Activated CD4-positive, alpha-beta T cell treated with anti-CD3 and anti-CD28 coated beads, Interleukin-2, amount 10 ng/mL, durations not matched to agents 24 days and 14 days (primary cell): ENCODE results near the gene MFN1. TPM values are rescaled to one million over a fixed set of nuclear protein-coding genes. Genes with fewer than 3 reads are reported as not detected.

ENCODE experiments used
- DNase-seq: peaks from one replicate; pipeline ENCODE4 v3.0.0; 2022
- H3K27ac Mint-ChIP-seq: one replicate; pipeline ENCODE4 v1.8.0; 2022; ENCODE audit warnings: mild to moderate bottlenecking, mixed read lengths
- H3K27me3 Mint-ChIP-seq: one replicate; pipeline ENCODE4 v1.8.0; 2022; ENCODE audit warnings: mixed read lengths
- H3K36me3 Mint-ChIP-seq: one replicate; pipeline ENCODE4 v1.8.0; 2022; ENCODE audit warnings: low read depth, mild to moderate bottlenecking, mixed read lengths
- H3K4me1 Mint-ChIP-seq: one replicate; pipeline ENCODE4 v1.8.0; 2021; ENCODE audit warnings: mixed read lengths
- H3K4me3 Mint-ChIP-seq: one replicate; pipeline ENCODE4 v1.8.0; 2022; ENCODE audit warnings: mild to moderate bottlenecking, moderate library complexity, mixed read lengths
- H3K9me3 Mint-ChIP-seq: one replicate; pipeline ENCODE4 v1.8.0; 2021; ENCODE audit warnings: mixed read lengths
- intact Hi-C: fragments of 100-400 bp; cut with micrococcal nuclease; formaldehyde crosslinking; loops from one replicate; pipeline ENCODE4 v1.15.1; 2023
- total RNA-seq: library from RNA; stranded (reverse); gene quantifications from 2 replicates; pipeline ENCODE4 v1.2.3, GENCODE V29; 2022

The MFN1 gene
- total RNA-seq, 1 donor from 2014 or later, result 36.2 TPM

- Mint-ChIP-seq H3K27me3 (peaks cover 5% of the 10 kb centered on the region), H3K4me3 (peak within 1 kb of the TSS; percentile 89), H3K36me3 (peaks cover 18% of the 10 kb centered on the region), H3K9me3 (no peaks in the 10 kb centered on the region), H3K4me1 (peaks cover 27% of the 10 kb centered on the region), H3K27ac (peak within 1 kb of the TSS; percentile 93)
- intact Hi-C loops, result loop anchor here (1.0 to 2.0 kb wide), 7 partner anchors 25 to 282 kb away; partner anchors contain the start of genes ACTL6A, GNB4, MFN1 and MRPL47
- DNase-seq, result peak; percentile 95
Measured at GRCh38 chr3:179322286-179323196, 25.0 kb upstream of the MFN1 start, which contains the start of gene ZNF639. Gene ZNF639, plus strand, starts transcription at chr3:179323031. Its CDS starts 5,263 bp downstream, at chr3:179328294.

GRCh38 chr3:179323197-179324110 lies 24.1 kb upstream of the MFN1 start:
- Mint-ChIP-seq H3K4me1 (peaks cover 27% of the 10 kb centered on the region), H3K9me3 (no peaks in the 10 kb centered on the region), H3K27me3 (peaks cover 2% of the 10 kb centered on the region), H3K4me3 (peak overlapping the region; percentile 89), H3K36me3 (peaks cover 21% of the 10 kb centered on the region), H3K27ac (peak overlapping the region; percentile 93)
- intact Hi-C loops, result loop anchor here (1.0 to 2.0 kb wide), 7 partner anchors 24 to 281 kb away; partner anchors contain the start of genes ACTL6A, GNB4, MFN1 and MRPL47
- DNase-seq, result peak; percentile 88

DNA sequence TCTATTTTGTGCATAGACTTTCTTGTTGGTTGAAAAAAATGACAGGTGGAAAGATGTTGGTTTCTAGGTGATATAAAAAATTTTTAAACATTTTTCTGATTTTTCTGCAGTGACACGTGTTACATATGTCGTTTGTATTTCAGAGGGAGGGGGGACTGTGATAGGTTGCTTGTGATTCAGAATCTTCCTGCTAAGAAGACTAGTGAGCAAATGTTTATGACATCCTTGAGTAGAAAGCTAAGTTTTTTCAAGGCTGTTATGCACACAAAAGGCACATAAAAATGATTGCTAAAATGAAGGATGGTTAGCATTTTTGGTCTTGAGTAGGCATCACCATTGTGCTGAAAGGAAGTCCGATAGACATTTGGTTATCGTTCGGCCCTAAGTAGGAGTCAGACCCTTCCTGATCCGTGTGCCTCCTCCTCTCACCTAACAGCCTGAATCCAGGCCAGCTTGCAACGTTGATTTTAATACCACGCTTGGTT lies 23.2 kb upstream of the MFN1 start:
- intact Hi-C loops, result no loop called here
- peak overlapping the region; percentile 93 for H3K27ac Mint-ChIP-seq
- peaks cover 26% of the 10 kb centered on the region for H3K36me3 Mint-ChIP-seq
- H3K4me1 Mint-ChIP-seq, result peaks cover 27% of the 10 kb centered on the region
- no peaks in the 10 kb centered on the region for H3K9me3 Mint-ChIP-seq
- DNase-seq, result peak; percentile 61
- H3K27me3 Mint-ChIP-seq, result peaks cover 2% of the 10 kb centered on the region
- peak overlapping the region; percentile 89 for H3K4me3 Mint-ChIP-seq

DNA sequence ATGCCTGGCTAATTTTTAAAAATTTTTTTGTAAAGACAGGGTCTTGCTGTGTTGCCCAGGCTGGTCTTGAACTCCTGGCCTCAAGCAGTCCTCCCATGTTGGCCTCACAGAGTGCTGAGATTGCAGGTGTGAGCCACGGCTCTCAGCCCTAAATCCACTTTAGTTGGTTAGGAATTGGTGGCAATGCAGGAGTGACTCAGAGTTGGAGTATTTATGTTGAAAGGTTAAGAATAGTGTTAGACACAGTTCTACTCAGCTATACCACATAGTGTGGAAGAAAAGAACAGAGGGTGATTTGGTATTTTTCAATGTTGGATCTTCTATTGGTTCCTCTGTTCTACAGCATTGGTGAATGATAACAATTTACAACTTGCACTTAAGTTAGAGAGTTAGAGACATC lies 17.1 kb upstream of the MFN1 start:
- Mint-ChIP-seq H3K4me3 (no peak overlapping the region), H3K27me3 (no peaks in the 10 kb centered on the region)

GRCh38 chr3:179332240-179332639 lies 15.3 kb upstream of the MFN1 start:
- intact Hi-C loops, result no loop called here
- Mint-ChIP-seq H3K4me1 (no peaks in the 10 kb centered on the region), H3K4me3 (no peak overlapping the region), H3K36me3 (peaks cover 56% of the 10 kb centered on the region), H3K27ac (no peak overlapping the region), H3K27me3 (no peaks in the 10 kb centered on the region), H3K9me3 (no peaks in the 10 kb centered on the region)
- DNase-seq, result no peak

More for the DNA sequence above, 17.1 kb upstream of the MFN1 start:
- intact Hi-C loops, result no loop called here
- H3K4me1 Mint-ChIP-seq, result peaks cover 2% of the 10 kb centered on the region
- H3K36me3 Mint-ChIP-seq, result peaks cover 53% of the 10 kb centered on the region
- DNase-seq, result no peak
- H3K27ac Mint-ChIP-seq, result no peak overlapping the region
- no peaks in the 10 kb centered on the region for H3K9me3 Mint-ChIP-seq

GRCh38 chr3:179333084-179333483 lies 14.4 kb upstream of the MFN1 start:
- Mint-ChIP-seq H3K27ac (no peak overlapping the region), H3K4me3 (no peak overlapping the region), H3K9me3 (no peaks in the 10 kb centered on the region), H3K27me3 (no peaks in the 10 kb centered on the region), H3K36me3 (peaks cover 57% of the 10 kb centered on the region), H3K4me1 (no peaks in the 10 kb centered on the region)
- DNase-seq, result no peak
- intact Hi-C loops, result no loop called here

GRCh38 chr3:179336345-179336929 lies 11.1 kb upstream of the MFN1 start:
- no peak for DNase-seq
- intact Hi-C loops, result no loop called here
- H3K4me1 Mint-ChIP-seq, result no peaks in the 10 kb centered on the region
- H3K9me3 Mint-ChIP-seq, result no peaks in the 10 kb centered on the region
- peaks cover 42% of the 10 kb centered on the region for H3K36me3 Mint-ChIP-seq
- H3K27ac Mint-ChIP-seq, result no peak overlapping the region
- H3K4me3 Mint-ChIP-seq, result no peak overlapping the region
- no peaks in the 10 kb centered on the region for H3K27me3 Mint-ChIP-seq

- Mint-ChIP-seq H3K27ac (peak overlapping the region; percentile 98), H3K36me3 (peaks cover 23% of the 10 kb centered on the region), H3K4me1 (peaks cover 14% of the 10 kb centered on the region), H3K4me3 (peak overlapping the region; percentile 100), H3K9me3 (no peaks in the 10 kb centered on the region), H3K27me3 (no peaks in the 10 kb centered on the region)
- intact Hi-C loops, result loop anchor here (1.0 to 10.0 kb wide), 2 partner anchors 333 to 1256 kb away; partner anchors contain the start of gene TTC14
- DNase-seq, result peak; percentile 64
Measured at GRCh38 chr3:179348325-179349013, 960 bp downstream of the MFN1 start.

DNA sequence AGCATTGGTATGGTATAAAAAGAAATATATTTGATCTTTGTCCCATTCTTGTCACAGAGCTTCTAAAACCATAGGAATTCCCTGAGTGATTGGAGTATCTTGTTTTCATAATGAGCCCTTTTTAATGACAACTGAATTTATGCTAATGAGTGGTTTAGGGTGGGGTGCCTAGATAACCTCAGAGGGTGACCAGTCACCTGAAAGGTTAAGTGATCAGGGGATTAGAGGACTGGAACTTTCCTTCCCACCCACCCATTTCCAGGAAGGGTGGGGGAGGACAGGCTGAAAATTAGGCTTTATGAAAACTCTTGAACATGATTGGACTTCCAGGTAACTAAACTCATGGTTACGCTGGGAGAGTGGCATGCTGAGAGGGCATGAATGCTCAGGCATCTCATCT lies 8.5 kb downstream of the MFN1 start:
- Mint-ChIP-seq H3K4me3 (no peak overlapping the region), H3K27me3 (no peaks in the 10 kb centered on the region), H3K9me3 (no peaks in the 10 kb centered on the region), H3K27ac (no peak overlapping the region), H3K4me1 (peaks cover 10% of the 10 kb centered on the region), H3K36me3 (peaks cover 70% of the 10 kb centered on the region)
- intact Hi-C loops, result no loop called here
- DNase-seq, result peak; percentile 43

DNA sequence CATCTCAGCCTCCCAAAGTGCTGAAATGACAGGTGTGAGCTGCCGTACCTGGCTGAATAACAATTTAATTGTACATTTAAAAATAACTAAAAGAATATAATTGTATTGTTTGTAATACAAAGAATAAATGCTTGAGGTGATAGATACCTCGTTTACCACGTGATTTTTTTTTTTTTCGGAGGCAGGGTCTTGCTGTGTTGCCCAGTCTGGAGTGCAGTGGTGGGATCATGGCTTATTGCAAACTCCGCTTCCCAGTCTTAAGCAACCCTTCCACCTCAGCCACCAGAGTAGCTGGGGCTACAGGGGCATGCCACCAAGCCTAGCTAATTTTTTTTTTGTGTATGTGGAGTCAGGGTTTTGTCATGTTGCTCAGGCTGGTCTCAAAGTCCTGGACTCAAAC lies 15.8 kb downstream of the MFN1 start:
- no peaks in the 10 kb centered on the region for H3K27me3 Mint-ChIP-seq
- peaks cover 49% of the 10 kb centered on the region for H3K36me3 Mint-ChIP-seq
- intact Hi-C loops, result no loop called here
- H3K27ac Mint-ChIP-seq, result no peak overlapping the region
- no peaks in the 10 kb centered on the region for H3K4me1 Mint-ChIP-seq
- no peak for DNase-seq
- H3K4me3 Mint-ChIP-seq, result no peak overlapping the region
- no peaks in the 10 kb centered on the region for H3K9me3 Mint-ChIP-seq

GRCh38 chr3:179369621-179370020 lies 22.1 kb downstream of the MFN1 start:
- intact Hi-C loops, result no loop called here
- Mint-ChIP-seq H3K27me3 (no peaks in the 10 kb centered on the region), H3K9me3 (no peaks in the 10 kb centered on the region), H3K4me1 (no peaks in the 10 kb centered on the region), H3K4me3 (no peak overlapping the region), H3K36me3 (peaks cover 31% of the 10 kb centered on the region), H3K27ac (no peak overlapping the region)
- no peak for DNase-seq

- no peak for DNase-seq
- H3K36me3 Mint-ChIP-seq, result peaks cover 31% of the 10 kb centered on the region
- H3K27me3 Mint-ChIP-seq, result no peaks in the 10 kb centered on the region
- no peak overlapping the region for H3K4me3 Mint-ChIP-seq
- H3K9me3 Mint-ChIP-seq, result no peaks in the 10 kb centered on the region
- H3K4me1 Mint-ChIP-seq, result no peaks in the 10 kb centered on the region
- intact Hi-C loops, result no loop called here
- H3K27ac Mint-ChIP-seq, result no peak overlapping the region
Measured at GRCh38 chr3:179373938-179374337, 26.4 kb downstream of the MFN1 start.
